Measurements from ENCODE around the gene MRFAP1L1.

The MRFAP1L1 gene

DNA sequence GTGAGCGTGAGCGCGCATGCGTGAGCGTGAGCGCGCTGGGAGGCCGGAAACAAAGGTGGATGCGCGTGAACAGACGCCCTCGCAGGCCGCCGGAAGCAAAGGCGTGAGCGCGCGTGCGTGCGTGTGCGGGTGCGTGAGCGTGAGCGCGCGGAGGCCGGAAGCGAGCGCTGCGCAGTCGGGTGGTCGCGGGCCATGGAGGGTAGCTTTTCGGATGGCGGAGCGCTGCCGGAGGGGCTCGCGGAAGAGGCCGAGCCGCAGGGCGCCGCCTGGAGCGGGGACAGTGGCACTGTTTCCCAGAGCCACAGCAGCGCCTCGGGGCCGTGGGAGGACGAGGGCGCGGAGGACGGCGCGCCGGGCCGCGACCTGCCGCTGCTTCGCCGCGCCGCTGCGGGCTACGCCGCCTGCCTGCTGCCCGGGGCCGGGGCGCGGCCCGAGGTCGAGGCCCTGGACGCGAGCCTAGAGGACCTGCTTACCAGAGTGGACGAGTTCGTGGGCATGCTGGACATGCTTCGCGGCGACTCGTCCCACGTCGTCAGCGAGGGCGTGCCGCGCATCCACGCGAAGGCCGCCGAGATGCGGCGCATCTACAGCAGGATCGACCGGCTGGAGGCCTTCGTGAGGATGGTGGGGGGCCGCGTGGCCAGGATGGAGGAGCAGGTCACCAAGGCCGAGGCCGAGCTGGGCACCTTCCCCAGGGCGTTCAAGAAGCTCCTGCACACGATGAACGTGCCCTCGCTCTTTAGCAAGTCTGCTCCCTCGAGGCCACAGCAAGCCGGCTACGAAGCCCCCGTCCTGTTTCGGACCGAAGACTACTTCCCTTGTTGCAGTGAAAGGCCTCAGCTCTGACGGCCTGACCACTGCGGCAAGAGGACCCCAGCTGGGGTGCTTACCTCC, 6.6 kb upstream of the MRFAP1L1 start, which contains the start of gene BLOC1S4:
Gene BLOC1S4 (plus strand): TSS at position 157 of the 894 bp plus-strand sequence. CDS start 36 bp downstream, at position 193.
- peak; percentile 98 for DNase-seq (ENCODE audit: low spot score)

GRCh38 chr4:6715704-6716017, 6.0 kb upstream of the MRFAP1L1 start:
- DNase-seq (ENCODE audit: low spot score), result no peak

- no peak for DNase-seq (ENCODE audit: low spot score)
Measured at GRCh38 chr4:6714954-6715353, 5.3 kb upstream of the MRFAP1L1 start.

DNA sequence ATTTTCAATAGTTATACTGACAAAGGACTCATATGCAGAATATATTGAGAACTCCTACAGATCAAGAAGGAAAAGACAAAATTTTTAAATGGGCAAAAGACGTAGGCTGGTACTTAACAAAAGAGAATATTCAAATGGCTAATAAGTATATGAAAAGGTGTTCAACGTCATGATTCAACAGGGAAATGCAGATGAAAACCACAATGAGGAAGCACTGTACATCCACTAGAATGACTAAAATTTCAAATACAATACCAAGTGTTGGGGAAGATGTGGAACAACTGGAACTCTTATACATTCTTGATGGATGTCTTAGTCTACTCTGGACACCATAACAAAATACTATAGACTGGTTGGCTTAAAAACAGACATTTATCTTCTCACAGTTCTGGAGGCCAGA, 1.3 kb upstream of the MRFAP1L1 start:
- DNase-seq (ENCODE audit: low spot score), result no peak

DNA sequence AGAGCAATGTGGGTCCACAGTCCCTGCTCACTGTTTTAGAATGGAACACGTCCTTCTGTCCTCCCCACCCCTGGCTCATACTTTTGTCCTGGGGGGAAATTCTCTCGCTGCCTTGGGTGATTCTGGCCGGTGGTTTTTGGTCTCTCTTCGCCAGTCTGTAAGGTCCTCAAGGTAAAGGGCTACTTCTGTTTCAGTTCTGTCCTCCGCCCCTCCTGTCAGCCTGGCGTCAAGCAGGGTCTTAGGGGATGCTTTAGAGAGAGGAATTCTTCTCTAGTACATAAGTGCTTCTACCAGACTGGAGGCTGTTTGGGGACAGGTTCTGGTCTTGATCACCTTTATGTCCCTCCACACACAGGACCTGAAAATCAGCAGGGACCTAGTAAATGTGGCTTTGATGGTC, 617 bp upstream of the MRFAP1L1 start:
- DNase-seq (ENCODE audit: low spot score), result no peak

GRCh38 chr4:6706173-6706572, 3.5 kb downstream of the MRFAP1L1 start:
- DNase-seq (ENCODE audit: low spot score), result no peak

- DNase-seq (ENCODE audit: low spot score), result no peak
Measured at GRCh38 chr4:6705646-6706045, 4.0 kb downstream of the MRFAP1L1 start.

DNA sequence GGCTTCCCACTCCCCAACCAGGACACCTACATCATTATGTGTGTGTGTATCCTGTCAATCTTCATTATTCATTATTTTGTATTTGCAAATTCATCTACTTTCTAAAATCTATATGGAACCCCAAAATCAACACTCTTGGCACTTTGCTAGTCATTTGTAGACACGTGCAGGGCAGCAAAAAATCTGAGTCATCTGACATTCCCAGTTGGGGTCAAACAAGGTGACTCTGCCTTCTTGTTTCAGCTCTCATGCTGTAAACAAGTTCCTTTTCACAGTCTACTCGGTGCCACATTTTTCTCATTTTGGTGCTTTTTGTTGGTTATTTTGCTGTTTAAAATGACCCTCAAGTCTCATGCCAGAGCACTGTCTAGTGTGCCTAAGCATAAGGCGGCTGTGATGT, 5.9 kb downstream of the MRFAP1L1 start:
- no peak for DNase-seq (ENCODE audit: low spot score)

DNA sequence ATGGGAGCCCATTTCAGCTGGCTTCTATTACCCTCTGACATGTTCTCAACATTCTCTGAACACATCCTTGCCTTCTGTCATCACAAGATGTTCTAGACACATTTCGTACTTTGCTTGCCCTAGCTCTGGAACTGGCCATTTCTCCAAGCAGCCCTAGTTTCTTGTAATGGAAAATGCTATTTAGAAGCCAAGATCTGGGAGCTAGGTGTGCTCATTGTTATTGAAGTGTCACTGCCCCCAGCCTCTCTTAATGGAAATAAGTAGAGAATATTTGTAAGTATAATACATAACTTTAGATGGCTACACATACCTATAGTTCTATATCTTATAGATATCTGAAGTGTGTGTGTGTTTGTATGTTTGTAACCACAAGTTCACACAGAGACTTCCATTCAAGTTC, 6.9 kb downstream of the MRFAP1L1 start:
- DNase-seq (ENCODE audit: low spot score), result no peak

GRCh38 chr4:6701371-6701770, 8.3 kb downstream of the MRFAP1L1 start:
- peak; percentile 78 for DNase-seq (ENCODE audit: low spot score)

GRCh38 chr4:6699903-6700302, 9.8 kb downstream of the MRFAP1L1 start:
- no peak for DNase-seq (ENCODE audit: low spot score)

GRCh38 chr4:6699388-6699787, 10.3 kb downstream of the MRFAP1L1 start:
- DNase-seq (ENCODE audit: low spot score), result no peak

GRCh38 chr4:6697131-6697530, 12.5 kb downstream of the MRFAP1L1 start:
- no peak for DNase-seq (ENCODE audit: low spot score)

DNA sequence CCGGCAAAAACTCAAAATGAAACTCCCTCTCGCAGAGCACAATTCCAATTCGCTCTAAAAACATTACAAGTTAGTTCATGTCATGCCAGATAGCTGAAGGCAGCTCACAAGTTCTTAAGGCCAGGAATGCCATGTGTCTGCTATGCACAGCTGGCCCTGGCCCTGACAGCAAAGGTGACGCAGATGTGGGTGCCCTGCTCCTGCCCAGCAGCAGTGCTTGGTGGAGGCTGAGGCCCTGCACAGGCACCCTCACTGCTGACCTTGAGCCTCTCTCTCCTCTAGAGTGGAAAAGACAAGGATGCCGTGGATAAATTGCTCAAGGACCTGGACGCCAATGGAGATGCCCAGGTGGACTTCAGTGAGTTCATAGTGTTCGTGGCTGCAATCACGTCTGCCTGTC, 13.1 kb downstream of the MRFAP1L1 start:
- DNase-seq (ENCODE audit: low spot score), result no peak

DNA sequence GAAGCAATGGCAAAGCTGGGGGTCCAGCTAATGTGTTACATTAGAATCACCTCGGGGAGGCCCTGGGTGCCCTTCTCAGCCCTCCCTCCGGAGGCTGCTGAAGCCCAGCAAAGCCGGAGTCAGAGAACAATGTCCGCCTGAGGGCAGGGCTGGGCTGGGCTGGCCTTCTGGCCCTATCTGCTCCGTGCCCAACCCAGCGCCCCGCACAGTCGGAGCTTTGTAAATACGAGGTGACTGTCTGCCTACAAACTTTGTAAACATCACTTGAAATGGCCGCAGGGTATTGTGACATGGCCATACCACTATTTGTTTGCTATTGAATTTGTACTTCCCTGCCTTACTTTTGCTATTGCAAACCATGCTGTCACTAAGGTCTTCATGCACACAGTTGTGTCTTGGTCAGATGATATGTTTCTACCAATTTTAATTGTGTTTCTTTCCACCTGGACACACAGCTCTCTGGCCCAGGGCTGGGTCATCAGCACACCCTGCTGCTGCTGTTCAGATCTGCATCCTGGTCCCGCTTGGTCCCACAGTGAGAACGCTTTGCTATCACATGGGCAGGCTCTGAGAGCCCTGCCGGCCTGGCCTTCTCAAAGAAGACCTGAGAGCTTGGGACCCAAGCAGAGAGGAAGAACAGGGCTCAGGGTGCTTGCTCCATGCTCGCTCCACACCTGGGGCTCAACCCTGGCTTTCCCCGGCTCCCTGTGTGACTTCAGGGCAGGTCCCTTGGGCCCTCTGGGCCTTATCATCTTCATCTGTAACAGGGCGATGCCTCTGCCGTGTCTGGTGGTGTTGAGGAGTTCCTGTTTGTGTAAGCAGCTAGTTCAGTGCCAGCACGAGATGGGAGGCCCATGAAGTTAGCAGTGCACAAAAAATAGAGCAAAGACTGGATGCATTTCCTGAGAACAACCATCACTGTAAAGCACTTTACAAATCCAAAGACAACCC, 13.7 kb downstream of the MRFAP1L1 start:
- DNase-seq (ENCODE audit: low spot score), result no peak

- no peak for DNase-seq (ENCODE audit: low spot score)
Measured at GRCh38 chr4:6694177-6694901, 15.3 kb downstream of the MRFAP1L1 start.

DNA sequence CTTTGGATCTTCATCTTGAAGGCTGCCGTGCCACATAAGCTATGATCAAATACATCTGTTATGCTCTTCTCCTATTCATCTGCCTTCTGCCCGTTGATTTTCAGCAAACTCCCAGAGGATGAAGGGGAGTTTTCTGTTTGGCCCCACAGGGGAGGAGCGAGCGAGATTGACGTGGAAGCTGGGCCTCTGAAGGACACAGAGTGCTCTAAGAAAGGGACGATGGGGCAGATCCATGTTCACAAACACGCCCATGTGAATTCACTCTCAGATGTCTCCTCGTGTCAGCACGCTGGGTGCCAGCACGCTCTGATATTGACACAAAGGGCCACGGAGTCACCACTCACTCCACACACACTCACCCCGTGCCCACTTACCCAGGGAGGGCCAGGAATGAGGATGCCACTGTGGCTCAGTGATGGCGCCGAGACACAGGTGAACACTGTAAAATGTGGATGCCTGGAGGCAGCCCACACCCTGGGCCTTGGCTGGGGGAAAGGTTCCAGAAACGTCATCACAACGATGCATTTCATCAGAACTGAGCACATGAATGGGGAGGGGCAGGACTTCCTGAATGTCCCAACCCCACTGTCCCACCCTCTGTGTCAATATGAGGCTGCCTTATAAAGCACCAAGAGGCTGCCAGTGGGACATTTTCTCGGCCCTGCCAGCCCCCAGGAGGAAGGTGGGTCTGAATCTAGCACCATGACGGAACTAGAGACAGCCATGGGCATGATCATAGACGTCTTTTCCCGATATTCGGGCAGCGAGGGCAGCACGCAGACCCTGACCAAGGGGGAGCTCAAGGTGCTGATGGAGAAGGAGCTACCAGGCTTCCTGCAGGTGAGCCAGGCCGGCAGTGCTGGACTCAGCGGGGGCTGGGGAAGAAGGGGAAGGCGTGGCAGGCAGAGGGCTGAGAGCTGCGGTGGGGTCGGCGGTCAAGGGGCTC, 16.2 kb downstream of the MRFAP1L1 start, which contains the start of gene S100P:
Gene S100P (plus strand): TSS at position 648 of the 946 bp plus-strand sequence. CDS start 55 bp downstream, at position 703.
- DNase-seq (ENCODE audit: low spot score), result no peak

- no peak for DNase-seq (ENCODE audit: low spot score)
Measured at GRCh38 chr4:6692806-6693205, 16.9 kb downstream of the MRFAP1L1 start.

DNA sequence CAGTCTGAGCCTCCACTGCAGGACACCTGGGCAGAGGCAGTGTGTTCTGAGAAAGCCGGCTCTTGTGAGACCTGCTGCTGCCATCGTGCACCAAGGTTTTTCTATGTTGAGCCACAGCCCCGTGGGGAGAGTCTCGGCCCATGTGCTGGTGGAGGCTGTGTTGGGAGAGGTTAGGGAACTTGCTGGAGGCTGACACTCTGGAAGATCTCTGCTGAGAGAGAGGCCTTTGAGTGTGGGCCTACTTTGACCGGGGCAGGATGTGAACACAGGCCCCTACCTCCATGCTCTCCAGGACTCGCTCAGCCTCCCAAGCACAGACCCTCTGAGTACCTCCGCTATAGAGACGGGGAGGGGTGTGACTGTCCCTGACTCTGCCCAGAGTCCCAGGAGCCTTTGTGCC, 17.3 kb downstream of the MRFAP1L1 start:
- no peak for DNase-seq (ENCODE audit: low spot score)

- DNase-seq (ENCODE audit: low spot score), result no peak
Measured at GRCh38 chr4:6689506-6689960, 20.1 kb downstream of the MRFAP1L1 start.
